ENCODE measurements around the gene GOLGA8A. TPM values are rescaled to one million over a fixed set of nuclear protein-coding genes. Genes with fewer than 3 reads are reported as not detected.
A peak's percentile ranks its signal among the peaks of the same experiment; 100 is the strongest.
"Not testable (repeated sequence)": the region's sequence is repeated elsewhere in the genome, so short reads cannot be mapped to it uniquely, and the experiment has no call there.

The GOLGA8A gene
- total RNA-seq, 1 donor from 2014 or later: 89.6 TPM

DNA sequence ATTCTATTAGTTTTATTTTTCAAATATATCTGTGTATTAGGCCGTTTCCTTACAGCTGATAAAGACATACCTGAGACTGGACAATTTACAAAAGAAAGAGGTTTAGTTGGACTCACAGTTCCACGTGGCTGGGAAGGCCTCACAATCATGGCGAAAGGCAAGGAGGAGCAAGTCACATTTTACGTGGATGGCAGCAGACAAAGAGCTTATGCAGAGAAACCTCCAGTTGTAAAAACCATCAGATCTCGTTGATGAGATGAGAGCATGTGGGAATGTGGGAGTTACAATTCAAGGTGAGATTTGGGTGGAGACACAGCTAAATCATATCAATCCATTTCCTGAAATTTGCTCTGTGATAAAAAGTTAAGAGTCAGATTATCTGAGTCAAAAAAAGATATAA is 2.3 kb upstream of the GOLGA8A start:
- peaks cover 6% of the 10 kb centered on the region for H3K27me3 ChIP-seq (ENCODE audit: low read depth)
- TF ChIP-seq, protein P1, sequence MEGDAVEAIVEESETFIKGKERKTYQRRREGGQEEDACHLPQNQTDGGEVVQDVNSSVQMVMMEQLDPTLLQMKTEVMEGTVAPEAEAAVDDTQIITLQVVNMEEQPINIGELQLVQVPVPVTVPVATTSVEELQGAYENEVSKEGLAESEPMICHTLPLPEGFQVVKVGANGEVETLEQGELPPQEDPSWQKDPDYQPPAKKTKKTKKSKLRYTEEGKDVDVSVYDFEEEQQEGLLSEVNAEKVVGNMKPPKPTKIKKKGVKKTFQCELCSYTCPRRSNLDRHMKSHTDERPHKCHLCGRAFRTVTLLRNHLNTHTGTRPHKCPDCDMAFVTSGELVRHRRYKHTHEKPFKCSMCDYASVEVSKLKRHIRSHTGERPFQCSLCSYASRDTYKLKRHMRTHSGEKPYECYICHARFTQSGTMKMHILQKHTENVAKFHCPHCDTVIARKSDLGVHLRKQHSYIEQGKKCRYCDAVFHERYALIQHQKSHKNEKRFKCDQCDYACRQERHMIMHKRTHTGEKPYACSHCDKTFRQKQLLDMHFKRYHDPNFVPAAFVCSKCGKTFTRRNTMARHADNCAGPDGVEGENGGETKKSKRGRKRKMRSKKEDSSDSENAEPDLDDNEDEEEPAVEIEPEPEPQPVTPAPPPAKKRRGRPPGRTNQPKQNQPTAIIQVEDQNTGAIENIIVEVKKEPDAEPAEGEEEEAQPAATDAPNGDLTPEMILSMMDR (IDR thresholded peaks at IDR 0.05): no peak
- H3K27ac ChIP-seq: no peak overlapping the region
- peaks cover 15% of the 10 kb centered on the region for H3K4me1 ChIP-seq
- no peak overlapping the region for H3K4me3 ChIP-seq
- H3K36me3 ChIP-seq: no peaks in the 10 kb centered on the region
- H3K9me3 ChIP-seq: no peaks in the 10 kb centered on the region
- ATAC-seq: no peak
- no peak for DNase-seq
- intact Hi-C loops (cut with DNase I): no loop called here

GRCh38 chr15:34436956-34437442 is 609 bp downstream of the GOLGA8A start:
- peak; percentile 55 for DNase-seq
- intact Hi-C loops (cut with DNase I): no loop called here

DNA sequence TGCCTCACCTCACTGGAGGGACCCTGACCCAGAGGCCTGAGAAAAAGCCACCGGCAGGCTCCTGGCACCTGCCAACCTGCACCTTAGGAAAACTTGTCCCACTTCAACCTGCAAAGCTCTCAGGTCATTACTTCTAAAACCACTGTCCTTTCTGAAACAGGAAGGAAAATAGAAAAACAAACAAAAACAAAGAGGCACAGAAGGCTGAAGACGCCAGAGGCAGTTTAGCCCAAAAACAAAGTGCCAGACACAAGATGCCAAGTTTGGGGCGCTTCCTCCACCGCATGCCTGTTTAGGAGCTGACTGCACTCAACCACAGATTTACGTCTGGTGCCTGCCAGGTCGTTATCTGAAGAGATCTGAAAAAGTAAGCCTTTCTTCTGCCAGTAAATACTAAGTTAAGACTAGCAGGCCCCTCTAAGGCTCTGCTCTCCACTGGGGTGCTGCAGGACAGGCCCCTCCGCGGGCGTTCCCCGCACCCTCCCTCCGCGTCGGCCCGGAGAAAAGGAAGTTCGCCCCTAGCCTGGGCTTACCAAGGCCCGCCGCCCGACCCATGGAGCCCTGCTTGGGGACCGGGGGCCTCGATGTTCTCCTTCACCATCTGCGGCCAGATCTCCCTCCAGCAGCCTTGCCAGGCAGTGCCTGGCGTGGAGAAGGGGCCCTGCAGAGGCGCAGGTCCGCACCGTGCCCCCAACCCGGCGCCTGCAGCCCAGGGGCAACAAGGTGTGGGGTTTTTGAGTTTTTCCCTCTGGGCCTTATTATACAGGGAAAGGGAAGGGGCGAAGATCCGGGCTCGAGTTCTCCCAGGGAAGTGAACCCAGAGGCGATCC is 1.3 kb downstream of the GOLGA8A start:
- Histone ChIP-seq H3K4me1 (peaks cover 15% of the 10 kb centered on the region), H3K27ac (no peak overlapping the region)
- intact Hi-C loops (cut with DNase I): no loop called here

More at GRCh38 chr15:34436956-34437442, 609 bp downstream of the GOLGA8A start:
- ATAC-seq: peak; percentile 77 to 81
- Histone ChIP-seq H3K27me3 (ENCODE audit: low read depth) (peaks cover 6% of the 10 kb centered on the region), H3K4me1 (peaks cover 15% of the 10 kb centered on the region), H3K9me3 (no peaks in the 10 kb centered on the region), H3K4me3 (peak overlapping the region; percentile 64), H3K27ac (no peak overlapping the region), H3K36me3 (no peaks in the 10 kb centered on the region)
- TF ChIP-seq, protein P1 (IDR thresholded peaks at IDR 0.05): no peak

GRCh38 chr15:34435658-34436057 is 1.9 kb downstream of the GOLGA8A start:
- intact Hi-C loops (cut with DNase I): no loop called here
- no peak for DNase-seq
- Histone ChIP-seq H3K4me3 (no peak overlapping the region), H3K36me3 (no peaks in the 10 kb centered on the region), H3K27ac (no peak overlapping the region), H3K9me3 (no peaks in the 10 kb centered on the region), H3K4me1 (peaks cover 15% of the 10 kb centered on the region), H3K27me3 (ENCODE audit: low read depth) (peaks cover 6% of the 10 kb centered on the region)
- TF ChIP-seq, protein P1 (IDR thresholded peaks at IDR 0.05): no peak
- no peak for ATAC-seq

More for the DNA sequence above, 1.3 kb downstream of the GOLGA8A start:
- peak; percentile 42 to 50 for ATAC-seq
- Histone ChIP-seq H3K4me3 (peak overlapping the region; percentile 64), H3K9me3 (no peaks in the 10 kb centered on the region), H3K36me3 (no peaks in the 10 kb centered on the region), H3K27me3 (ENCODE audit: low read depth) (peaks cover 6% of the 10 kb centered on the region)
- TF ChIP-seq, protein P1 (IDR thresholded peaks at IDR 0.05): no peak
- no peak for DNase-seq

GRCh38 chr15:34434627-34435305 is 2.8 kb downstream of the GOLGA8A start:
- TF ChIP-seq, protein P1 (IDR thresholded peaks at IDR 0.05): no peak
- Histone ChIP-seq H3K27ac (no peak overlapping the region), H3K36me3 (no peaks in the 10 kb centered on the region), H3K27me3 (ENCODE audit: low read depth) (peaks cover 6% of the 10 kb centered on the region), H3K4me3 (no peak overlapping the region), H3K4me1 (peaks cover 15% of the 10 kb centered on the region), H3K9me3 (no peaks in the 10 kb centered on the region)
- intact Hi-C loops (cut with DNase I): no loop called here
- DNase-seq (no peak), ATAC-seq (no peak)

DNA sequence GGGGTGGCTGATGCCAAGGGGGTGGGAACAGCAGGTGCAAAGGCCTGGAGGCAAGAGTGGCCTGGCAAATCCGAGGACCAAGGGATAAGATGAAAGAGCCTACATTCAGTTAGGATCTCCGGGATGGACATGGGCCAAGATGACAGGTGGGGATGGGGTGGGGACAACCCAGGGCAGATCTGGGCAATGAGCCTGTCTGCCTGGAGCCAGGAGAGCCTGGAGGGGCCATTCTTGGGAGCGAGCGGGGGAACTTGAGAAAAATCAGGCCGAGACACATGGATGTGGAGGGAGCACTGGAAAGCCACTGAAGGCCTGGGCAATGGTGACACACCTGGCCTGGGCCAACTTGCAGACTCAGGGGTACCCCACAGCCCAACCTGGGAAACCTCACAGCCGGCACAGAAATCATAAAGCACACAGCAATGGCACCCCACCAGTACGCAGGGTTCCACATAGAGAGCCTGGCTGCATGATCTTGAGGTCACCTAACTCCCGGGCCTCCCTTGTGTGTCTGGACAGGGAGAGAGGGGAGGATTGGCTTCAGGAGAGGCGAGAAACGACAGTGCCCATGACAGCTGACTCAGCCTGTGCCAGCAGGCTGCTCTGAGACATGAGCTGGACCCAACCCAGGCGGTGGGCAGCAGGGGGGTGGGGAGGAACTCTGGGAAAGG is 3.5 kb downstream of the GOLGA8A start:
- H3K27me3 ChIP-seq (ENCODE audit: low read depth); H3K27ac ChIP-seq; H3K36me3 ChIP-seq; DNase-seq; ATAC-seq; intact Hi-C loops (cut with DNase I); H3K4me3 ChIP-seq; H3K9me3 ChIP-seq: not testable (repeated sequence)
- peaks cover 15% of the 10 kb centered on the region for H3K4me1 ChIP-seq

GRCh38 chr15:34430642-34431041 is 7.0 kb downstream of the GOLGA8A start:
- intact Hi-C loops (cut with DNase I); H3K27ac ChIP-seq; H3K27me3 ChIP-seq (ENCODE audit: low read depth); H3K4me3 ChIP-seq; ATAC-seq; DNase-seq; H3K9me3 ChIP-seq; H3K36me3 ChIP-seq; H3K4me1 ChIP-seq: not testable (repeated sequence)

All from lower lobe of right lung (tissue), 2 donors.